Islet precursor cell (in vitro differentiated cells): ENCODE data around the gene SNAPC2.
A peak's percentile ranks its signal among the peaks of the same experiment; 100 is the strongest.

Source experiments
- DNase-seq: peaks from one replicate; pipeline ENCODE4 v3.0.0-alpha.2; 2018

The SNAPC2 gene

GRCh38 chr19:7923295-7924191 is 3.4 kb downstream of the SNAPC2 start:
- DNase-seq, result no peak

GRCh38 chr19:7924241-7924640 is 4.1 kb downstream of the SNAPC2 start:
- no peak for DNase-seq

- DNase-seq, result peak; percentile 47
Measured at GRCh38 chr19:7924651-7925170, 4.6 kb downstream of the SNAPC2 start.

GRCh38 chr19:7925171-7925851 is 5.2 kb downstream of the SNAPC2 start:
- peak; percentile 92 for DNase-seq

GRCh38 chr19:7926021-7926726 is 6.0 kb downstream of the SNAPC2 start, which contains the start of gene CTXN1:
CTXN1 (minus strand) TSS chr19:7926135; CDS start chr19:7925538, 597 bp downstream.
- peak; percentile 84 for DNase-seq

- peak; percentile 54 for DNase-seq
Measured at GRCh38 chr19:7926727-7927604, 6.8 kb downstream of the SNAPC2 start.

- no peak for DNase-seq
Measured at GRCh38 chr19:7927605-7928333, 7.6 kb downstream of the SNAPC2 start.

- no peak for DNase-seq
Measured at GRCh38 chr19:7928334-7928706, 8.2 kb downstream of the SNAPC2 start.

- peak; percentile 81 for DNase-seq
Measured at GRCh38 chr19:7928741-7929701, 8.9 kb downstream of the SNAPC2 start.

- peak; percentile 48 for DNase-seq
Measured at GRCh38 chr19:7930030-7930429, 9.9 kb downstream of the SNAPC2 start.

GRCh38 chr19:7930765-7931164 is 10.6 kb downstream of the SNAPC2 start:
- no peak for DNase-seq

GRCh38 chr19:7931221-7932061 is 11.3 kb downstream of the SNAPC2 start:
- peak; percentile 54 for DNase-seq

- peak; percentile 51 for DNase-seq
Measured at GRCh38 chr19:7932276-7932929, 12.3 kb downstream of the SNAPC2 start.

- no peak for DNase-seq
Measured at GRCh38 chr19:7932930-7933300, 12.8 kb downstream of the SNAPC2 start.

GRCh38 chr19:7933411-7933810 is 13.3 kb downstream of the SNAPC2 start:
- no peak for DNase-seq

- DNase-seq, result peak; percentile 44
Measured at GRCh38 chr19:7933828-7934725, 13.9 kb downstream of the SNAPC2 start.

- DNase-seq, result no peak
Measured at GRCh38 chr19:7934766-7935165, 14.6 kb downstream of the SNAPC2 start.

GRCh38 chr19:7940841-7941240 is 20.7 kb downstream of the SNAPC2 start:
- DNase-seq, result no peak
